ENCODE results near the gene FZD4.
A peak's percentile ranks its signal among the peaks of the same experiment; 100 is the strongest.
"Not testable (repeated sequence)": the region's sequence is repeated elsewhere in the genome, so short reads cannot be mapped to it uniquely, and the experiment has no call there.

FZD4 gene

GRCh38 chr11:86955361-86956120, at the start of gene FZD4:
FZD4 (minus strand) TSS chr11:86955395; CDS start chr11:86955085, 310 bp downstream.
- DNase-seq, result peak; percentile 83

- not testable (repeated sequence) for DNase-seq
Measured at GRCh38 chr11:87004281-87004680, 49.1 kb upstream of the FZD4 start.

- no peak for DNase-seq
Measured at GRCh38 chr11:87002918-87003317, 47.7 kb upstream of the FZD4 start.

- no peak for DNase-seq
Measured at GRCh38 chr11:86999859-87000753, 44.9 kb upstream of the FZD4 start.

- DNase-seq, result no peak
Measured at GRCh38 chr11:86999388-86999787, 44.2 kb upstream of the FZD4 start.

GRCh38 chr11:86996953-86997570, 41.9 kb upstream of the FZD4 start:
- DNase-seq, result no peak

DNA sequence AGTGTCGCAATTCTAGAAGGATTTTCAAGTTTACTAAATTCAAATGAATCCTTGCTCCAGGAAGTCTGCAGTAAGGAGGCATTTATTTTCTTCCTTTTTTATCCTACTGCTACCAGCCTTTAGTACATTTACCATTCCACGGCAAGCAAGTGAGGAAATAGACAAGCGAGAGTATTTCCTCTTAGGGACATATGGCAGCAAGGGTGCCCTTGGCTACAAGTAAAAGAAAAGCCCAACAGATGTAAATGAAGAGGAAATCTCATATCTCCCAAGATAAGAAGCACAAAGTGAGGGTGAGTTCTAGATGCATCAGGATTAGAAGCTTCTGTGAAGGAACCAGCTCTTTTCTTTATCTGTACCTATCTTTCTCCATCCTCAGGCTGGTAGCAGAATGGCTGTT, 37.8 kb upstream of the FZD4 start:
- DNase-seq, result no peak

DNA sequence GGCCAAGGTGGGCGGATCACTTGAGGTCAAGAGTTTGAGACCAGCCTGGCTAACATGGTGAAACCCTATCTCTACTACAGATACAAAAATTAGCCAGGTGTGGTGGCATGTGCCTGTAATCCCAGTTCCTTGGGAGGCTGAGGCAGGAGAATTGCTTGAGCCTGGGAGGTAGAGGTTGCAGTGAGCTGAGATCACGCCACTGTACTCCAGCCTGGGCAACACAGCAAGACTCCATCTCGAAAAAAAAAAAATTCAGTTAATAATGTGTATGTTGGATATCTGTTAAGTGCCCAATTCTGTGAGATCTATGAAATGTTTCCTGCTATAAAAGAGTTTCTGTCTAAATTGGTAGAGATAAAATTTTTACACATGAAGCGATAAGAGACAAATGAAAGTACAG, 37.1 kb upstream of the FZD4 start:
- DNase-seq, result not testable (repeated sequence)

GRCh38 chr11:86991341-86991740, 36.1 kb upstream of the FZD4 start:
- peak; percentile 17 for DNase-seq

GRCh38 chr11:86990515-86990914, 35.3 kb upstream of the FZD4 start:
- no peak for DNase-seq

GRCh38 chr11:86990031-86990430, 34.8 kb upstream of the FZD4 start:
- no peak for DNase-seq

GRCh38 chr11:86988351-86988881, 33.2 kb upstream of the FZD4 start:
- DNase-seq, result peak; percentile 20

- DNase-seq, result no peak
Measured at GRCh38 chr11:86987679-86988078, 32.5 kb upstream of the FZD4 start.

- DNase-seq, result no peak
Measured at GRCh38 chr11:86984701-86985100, 29.5 kb upstream of the FZD4 start.

GRCh38 chr11:86983021-86983488, 27.9 kb upstream of the FZD4 start:
- DNase-seq, result no peak

DNA sequence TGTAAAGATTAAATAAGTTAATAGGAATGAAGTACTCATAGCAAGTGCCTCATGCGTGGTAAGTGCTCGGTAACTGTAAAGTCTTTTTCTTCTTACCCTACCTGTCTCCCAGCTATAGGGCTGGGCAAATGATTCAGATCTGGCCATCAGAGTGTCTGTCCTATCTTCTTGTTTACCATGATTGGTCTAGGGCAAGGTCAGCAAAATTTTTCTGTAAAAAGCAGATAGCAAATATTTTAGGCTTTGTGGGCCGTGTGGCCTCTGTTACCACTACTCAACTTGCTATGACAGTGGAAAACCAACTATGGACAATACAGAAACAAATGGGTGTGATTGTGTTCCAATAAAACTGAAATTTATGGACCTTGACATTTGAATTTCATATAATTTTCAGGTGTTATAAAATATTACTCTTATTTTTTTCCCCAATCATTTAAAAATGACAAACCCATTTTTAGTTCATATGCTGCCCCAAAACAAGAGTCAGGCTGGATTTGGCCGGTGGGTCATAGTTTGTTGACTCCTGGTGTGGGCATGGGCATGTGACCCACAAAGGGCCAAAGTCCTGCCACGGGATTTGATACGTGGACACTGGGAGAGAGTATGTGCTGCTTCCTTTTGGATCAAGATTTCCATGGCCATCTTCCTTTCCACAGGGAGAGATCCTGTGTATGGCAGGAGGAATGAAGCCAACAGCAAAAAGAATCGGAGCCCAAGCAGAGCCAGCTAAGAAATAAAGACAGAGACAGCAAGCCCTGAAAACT, 26.8 kb upstream of the FZD4 start:
- DNase-seq, result no peak

- DNase-seq, result no peak
Measured at GRCh38 chr11:86980086-86980796, 25.0 kb upstream of the FZD4 start.

GRCh38 chr11:86978756-86979608, 23.8 kb upstream of the FZD4 start:
- DNase-seq, result peak; percentile 29

- no peak for DNase-seq
Measured at GRCh38 chr11:86978247-86978646, 23.1 kb upstream of the FZD4 start.

GRCh38 chr11:86977441-86978050, 22.4 kb upstream of the FZD4 start:
- DNase-seq, result no peak

All from NCI-H1105 treated with DMSO at 0.1 percent for 48 hours (cell line).